ENCODE results near the gene CELA2A.
"Not testable (repeated sequence)": the region's sequence is repeated elsewhere in the genome, so short reads cannot be mapped to it uniquely, and the experiment has no call there.

CELA2A gene

DNA sequence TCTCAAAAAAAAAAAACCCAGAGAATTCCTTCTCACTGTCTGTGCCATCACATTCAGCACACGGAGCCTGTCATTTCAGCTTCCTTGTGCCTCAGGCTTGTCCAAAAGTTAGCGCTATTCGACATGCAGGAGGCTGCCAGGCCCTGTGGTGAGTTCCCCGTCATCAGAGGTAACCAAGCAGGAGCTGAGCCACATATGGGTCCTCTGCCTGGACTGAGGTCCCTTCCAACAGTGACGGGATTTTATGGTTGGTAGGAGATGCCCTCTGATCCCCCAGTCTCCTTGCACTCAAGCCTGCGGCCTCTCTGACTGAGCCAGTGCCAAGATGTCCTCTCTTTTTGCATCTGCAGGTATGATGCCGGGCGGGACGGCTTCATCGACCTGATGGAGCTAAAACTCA, 31.0 kb upstream of the CELA2A start:
- DNase-seq (ENCODE audit: low read depth): no peak

DNA sequence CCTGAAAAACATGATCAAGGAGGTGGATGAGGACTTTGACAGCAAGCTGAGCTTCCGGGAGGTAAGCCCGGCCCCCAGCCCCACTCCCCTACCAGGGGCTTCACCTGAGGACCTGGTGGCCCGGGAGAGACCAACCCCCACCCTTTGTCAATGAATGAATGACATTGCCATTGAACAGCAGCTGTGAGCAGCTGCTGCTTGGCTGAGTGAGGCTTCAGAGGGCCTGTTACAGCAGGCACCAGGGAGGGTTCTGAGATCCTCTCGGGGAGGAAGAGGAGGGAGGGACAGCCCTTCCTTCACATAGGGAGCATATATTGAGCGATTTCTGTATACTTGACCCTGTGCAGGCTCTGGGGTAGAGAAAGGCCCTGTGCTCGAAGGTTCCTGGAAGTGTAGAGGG, 30.6 kb upstream of the CELA2A start:
- no peak for DNase-seq (ENCODE audit: low read depth)

DNA sequence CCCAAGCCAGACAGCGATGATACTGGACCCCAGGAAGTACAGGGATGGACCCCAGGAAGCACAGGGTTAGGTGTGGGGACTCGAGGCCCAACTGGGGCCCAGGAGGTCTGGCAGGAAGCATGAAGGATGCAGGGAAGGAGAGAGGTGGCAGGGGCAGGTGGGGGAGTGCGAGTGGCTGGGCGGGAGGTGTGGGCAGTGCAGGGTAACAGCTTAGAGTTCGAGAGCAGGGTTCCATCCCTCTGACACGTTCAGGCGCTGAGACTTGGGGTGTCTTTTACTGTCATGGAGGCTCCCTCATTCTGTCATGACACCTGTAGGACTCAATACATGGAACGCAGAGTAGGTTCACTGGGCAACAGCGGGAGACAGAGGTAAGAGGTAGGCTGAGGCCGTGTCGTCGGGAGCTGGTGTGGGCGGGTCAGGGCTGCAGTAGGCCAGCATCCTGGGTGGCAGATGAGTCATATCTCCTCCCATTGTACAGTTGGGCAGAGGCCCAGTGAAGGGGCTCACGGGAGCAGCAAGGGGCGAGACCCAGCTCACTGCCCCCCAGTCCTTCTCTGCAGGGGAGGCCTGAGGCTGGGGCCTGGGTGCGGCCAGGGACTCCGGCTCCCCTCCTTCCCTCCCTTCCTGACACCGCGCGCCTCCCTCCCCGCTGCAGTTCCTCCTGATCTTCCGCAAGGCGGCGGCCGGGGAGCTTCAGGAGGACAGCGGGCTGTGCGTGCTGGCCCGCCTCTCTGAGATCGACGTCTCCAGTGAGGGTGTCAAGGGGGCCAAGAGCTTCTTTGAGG, 29.8 kb upstream of the CELA2A start:
- no peak for DNase-seq (ENCODE audit: low read depth)

DNA sequence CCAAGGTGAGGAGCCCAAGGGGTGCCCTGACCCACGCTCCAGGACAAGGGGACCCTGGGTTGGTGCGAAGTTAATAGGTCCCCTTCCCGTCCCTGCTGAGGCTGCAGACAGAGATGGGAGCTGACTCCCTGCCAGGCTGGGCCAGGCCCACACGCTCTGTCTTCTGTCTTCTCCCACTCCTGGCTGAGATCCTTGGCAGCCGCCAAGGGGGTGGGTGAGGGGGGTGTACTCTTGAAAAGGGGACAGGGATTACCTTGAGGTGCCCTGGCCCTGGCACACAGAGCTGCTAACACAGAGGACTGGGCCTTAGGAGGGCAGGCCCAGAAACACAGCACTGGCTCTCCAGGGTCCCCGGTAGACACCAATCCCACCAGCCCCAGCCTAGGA, 29.3 kb upstream of the CELA2A start:
- DNase-seq (ENCODE audit: low read depth): no peak

DNA sequence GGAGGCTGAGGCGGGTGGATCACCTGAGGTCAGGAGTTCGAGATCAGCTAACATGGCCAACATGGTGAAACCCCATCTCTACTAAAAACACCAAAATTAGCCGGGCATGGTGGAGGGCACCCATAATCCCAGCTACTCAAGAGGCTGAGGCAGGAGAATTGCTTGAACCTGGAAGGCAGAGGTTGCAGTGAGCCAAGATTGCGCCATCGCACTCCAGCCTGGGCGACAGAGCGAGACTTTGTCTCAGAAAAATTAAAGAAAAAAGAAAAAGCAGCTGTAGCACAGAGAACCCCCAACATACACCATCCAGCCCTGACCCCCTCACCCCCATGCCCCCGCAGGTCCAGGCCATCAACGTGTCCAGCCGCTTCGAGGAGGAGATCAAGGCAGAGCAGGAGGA, 28.3 kb upstream of the CELA2A start:
- not testable (repeated sequence) for DNase-seq (ENCODE audit: low read depth)

DNA sequence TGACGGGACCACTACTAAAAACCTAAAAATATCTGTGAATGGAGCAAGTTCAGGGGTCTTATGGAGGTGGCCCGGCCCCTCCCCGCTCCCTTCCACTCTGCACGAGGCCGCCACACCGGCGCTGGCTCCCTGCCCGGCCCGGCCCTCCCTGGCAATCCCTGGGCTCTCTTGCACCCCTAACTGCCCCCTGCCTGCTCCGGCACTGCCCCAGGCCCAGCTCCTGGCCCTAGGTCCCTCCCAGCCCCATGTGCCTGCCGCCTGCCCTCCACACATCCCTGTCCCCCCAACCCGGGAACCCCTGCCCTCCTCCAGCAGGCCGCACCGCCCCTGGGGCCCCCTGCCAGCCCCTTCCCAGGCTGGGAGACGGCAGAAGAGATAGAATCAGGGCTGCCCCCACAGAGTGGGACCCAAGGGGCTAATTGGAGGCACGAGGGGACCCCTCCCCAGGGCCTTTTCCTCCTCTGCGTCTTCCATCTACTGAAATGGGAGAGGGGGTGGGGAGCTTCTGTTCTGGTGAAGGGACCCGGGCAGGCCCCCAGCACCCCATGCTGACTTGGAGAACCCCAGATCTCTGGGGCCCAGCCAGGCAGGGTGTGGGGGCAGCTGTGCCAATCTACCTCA, 27.6 kb upstream of the CELA2A start:
- DNase-seq (ENCODE audit: low read depth): no peak

DNA sequence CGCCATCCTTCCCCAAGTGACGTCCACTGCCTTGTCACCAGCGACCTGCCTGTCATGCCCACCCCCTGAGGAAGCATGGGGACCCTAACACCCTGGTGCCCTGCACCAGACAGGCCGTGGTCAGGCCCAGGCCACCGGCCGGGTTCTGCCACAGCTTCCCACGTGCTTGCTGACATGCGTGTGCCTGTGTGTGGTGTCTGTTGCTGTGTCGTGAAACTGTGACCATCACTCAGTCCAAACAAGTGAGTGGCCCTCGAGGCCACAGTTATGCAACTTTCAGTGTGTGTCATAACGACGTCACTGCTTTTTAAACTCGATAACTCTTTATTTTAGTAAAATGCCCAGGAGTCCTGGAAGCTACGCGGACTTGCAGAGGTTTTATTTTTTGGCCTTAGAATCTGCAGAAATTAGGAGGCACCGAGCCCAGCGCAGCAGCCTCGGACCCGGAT, 26.8 kb upstream of the CELA2A start:
- DNase-seq (ENCODE audit: low read depth): no peak

DNA sequence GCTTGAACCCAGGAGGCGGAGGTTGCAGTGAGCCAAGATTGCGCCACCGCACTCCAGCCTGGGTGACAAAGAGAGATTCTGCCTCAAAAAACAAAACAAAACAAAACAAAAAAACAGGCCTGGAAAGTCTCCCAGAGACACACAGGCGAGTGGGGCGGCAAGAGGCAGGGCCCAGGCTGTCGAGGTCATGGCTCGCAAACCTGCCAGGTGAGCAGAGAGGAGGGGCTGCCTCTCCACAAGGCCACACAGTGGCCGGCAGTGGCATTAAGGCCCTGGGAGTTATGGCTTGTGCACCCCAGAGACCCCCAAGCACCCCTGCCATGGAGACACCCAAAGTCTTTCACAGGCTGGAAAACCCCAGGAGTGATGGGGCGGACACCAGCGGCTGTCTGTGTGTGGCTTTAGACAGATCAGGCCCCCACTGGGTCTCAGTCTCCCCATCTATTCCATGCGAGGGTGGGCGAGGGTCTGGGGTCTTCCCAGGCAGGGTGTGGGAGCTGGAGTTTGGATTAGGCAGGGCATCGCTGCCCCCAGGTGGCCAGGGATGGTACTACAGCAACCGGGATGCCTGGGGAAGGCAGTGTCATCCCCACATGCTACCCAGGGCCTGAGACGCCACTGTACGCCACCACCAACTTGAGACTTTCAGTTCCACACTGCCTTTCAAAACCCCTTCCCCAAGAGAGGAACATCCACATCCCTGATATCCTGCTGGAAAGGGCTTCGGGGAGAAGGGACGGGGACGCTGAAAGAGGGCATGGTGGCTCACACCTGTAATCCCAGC, 25.6 kb upstream of the CELA2A start:
- DNase-seq (ENCODE audit: low read depth): no peak

DNA sequence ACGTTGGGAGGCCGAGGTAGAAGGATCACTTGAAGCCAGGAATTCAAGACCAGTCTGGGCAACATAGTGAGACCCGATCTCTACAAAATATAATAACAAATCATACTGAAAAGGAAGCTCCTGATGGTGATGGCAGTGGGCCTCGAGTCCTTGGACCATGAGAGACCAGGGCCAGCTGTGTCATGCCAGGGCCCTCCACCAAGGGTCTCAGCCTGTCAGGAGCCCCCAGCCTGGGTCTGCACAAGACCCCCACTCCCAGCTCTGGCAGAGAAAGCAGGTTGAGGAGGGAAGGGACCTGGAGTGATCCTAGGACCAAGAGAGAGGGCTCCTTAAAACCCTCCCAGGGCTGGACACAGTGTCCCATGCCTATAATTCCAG, 25.0 kb upstream of the CELA2A start:
- DNase-seq (ENCODE audit: low read depth): no peak

DNA sequence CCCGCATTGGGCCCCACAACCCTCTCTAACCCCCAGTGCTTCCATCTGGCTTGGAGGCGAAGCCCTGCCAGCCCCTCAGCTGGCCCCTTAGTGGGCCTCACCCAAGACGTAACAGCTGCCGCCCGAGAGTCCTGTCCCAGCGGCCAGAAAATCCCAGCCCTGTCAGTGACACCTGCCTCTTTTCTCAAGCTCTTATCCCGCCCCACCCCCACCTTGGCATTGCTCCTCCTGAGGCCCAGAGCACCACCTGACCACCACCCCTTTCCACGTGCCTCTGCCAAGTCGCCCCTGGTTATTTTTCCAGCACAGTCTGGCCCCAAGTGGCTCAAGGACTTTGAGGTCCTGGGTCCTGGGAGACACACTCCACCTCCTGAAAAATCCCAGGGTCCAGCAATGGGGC, 24.2 kb upstream of the CELA2A start:
- DNase-seq (ENCODE audit: low read depth): no peak

DNA sequence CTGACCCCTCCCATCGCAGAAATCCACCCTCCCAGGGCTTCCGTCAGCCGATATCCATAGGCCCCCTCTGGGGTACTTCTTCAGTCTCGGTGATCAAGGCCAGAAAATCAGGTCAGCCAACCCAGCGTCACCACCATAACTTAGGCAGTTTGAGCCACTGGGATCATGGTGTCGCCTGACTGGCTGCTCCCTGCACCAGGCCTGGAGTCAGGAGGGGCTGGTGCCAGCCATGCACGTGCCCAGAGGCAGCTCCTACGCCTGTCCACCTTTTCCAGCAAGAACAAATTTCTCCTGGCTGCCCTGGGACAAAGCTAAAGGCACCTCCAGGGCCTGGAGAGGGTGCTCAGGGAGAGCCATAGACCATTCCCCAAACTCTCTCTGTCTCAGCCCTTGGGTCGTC, 23.1 kb upstream of the CELA2A start:
- no peak for DNase-seq (ENCODE audit: low read depth)

DNA sequence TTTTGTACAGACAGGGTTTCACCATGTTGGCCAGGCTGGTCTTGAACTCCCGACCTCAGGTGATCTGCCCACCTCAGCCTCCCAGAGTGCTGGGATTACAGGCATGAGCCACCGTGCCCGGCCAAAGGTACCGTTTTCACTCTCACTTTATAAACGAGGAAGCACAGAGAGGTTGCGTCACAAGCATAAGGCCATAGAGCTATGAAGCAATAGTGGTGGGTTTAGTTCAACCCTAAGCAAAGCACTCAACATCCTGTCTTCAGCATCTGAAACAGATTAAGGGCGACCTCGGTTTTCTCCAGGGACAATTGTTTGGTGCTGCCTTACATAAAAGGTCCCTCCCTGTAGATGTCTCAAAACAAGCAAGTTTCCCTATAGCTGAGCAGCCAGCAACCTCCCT, 21.8 kb upstream of the CELA2A start:
- not testable (repeated sequence) for DNase-seq (ENCODE audit: low read depth)

DNA sequence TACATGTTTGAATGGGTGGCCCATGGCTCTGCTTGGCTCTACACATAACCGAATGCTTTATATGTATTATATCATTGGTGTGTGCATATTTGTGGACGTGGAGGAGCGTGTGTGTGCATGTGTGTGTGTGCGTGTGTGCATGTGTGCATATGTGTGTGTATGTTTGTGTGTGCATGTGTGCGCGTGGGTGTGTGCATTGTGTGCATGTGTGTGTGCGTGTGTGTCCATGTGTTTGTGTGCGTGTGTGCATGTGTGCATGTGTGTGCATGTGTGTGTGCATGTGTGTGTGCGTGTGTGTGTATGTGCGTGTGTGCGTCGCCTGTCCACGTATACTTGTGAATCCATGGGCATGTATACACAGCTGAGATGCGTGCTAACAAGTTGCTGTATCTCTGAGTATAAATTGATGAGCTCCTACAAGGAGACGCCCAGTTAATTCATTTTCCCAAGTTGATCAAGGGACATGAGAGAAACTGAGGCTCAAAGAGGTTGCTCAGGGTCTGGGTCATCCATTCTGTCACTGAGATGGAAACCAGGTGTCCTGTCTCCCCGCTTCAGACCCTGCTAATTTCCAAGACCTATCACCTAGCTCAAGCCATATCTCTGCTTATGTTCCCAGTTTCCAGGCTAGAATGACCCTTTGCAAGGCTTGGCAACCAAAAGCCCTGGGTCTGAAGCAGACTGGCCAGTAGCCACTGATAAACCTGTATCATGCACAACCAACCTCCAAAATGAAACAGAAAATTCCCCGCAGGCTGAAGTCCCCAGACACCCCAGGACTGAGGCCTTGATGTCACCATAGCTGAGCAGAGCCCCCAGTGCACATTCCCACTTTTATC, 21.1 kb upstream of the CELA2A start:
- no peak for DNase-seq (ENCODE audit: low read depth)

DNA sequence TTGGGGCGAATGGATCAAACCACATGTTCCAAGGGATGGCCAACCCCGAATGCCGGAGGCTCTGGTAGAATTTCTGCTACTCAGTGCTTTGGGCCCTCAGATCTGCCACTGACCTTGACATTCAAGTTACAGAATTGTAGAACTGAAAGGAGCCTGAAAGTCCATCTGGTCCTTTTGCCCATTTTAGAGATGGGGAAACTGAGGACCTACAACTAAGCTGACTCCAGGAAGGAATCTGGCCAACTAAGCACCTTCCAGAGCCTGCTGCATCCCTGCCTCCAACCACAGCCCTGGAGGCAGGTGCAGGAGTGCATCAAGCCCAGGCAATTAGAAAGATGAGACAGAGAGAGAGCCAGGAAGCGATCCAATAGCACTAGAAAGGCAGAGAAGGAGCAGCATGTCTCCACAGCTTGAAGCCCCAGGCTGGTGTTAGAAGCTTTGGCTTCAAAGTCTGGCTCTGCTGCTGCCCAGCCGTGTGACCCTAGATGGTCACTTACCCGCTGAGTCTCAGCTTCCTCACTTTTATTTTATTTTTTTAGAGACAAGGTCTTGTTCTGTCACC, 19.6 kb upstream of the CELA2A start:
- no peak for DNase-seq (ENCODE audit: low read depth)

DNA sequence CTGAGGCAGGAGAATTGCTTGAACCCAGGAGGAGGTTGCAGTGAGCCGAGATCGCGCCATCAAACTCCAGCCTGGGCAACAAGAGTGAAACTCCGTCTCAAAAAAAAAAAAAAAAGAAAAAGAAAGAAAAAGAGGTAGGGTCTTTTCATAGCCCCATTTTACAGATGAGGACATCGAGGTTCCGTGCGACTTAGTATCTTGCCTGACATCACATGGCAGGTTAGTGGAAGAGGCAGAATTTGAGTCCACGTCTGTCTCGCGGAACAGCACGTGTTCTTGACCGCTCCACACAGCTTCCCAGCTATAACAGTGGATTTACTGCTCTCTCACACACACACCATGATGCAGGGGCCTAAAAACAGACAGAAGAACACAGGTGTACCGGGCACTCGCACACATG, 17.2 kb upstream of the CELA2A start:
- DNase-seq (ENCODE audit: low read depth): no peak

DNA sequence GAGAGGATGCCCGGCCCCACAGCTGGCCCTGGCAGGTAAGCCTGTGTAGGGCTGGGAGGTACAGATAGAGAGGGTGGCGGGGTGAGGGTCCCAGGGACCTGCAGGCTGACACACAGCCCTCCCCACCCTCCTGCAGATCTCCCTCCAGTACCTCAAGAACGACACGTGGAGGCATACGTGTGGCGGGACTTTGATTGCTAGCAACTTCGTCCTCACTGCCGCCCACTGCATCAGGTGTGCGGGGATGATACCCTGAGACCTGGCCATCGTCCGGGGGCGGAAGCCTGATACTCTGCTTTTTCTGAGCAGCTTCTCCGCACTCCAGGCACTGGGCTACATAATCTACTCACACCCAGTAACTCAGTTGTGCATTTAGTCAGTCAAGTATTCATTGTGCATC, 16.2 kb upstream of the CELA2A start:
- DNase-seq (ENCODE audit: low read depth): no peak

DNA sequence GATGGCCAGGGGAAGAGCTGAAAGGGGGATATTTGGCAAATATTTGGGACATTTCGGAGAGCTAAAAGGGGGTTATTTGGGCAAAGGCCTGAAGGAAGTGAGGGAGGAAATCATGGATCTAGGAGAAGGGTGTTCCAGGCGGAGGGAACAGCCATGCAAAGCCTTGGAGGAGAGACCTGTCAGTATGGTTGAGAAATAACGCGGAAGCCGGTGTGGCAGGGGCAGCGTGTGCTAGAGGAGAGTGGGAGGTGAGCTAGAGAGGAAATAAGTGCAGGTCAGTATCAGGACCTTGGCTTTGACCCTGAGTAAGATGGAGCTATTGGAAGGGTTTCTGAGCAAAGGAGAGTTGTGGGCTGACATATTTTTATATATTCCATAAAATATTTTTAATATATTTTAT, 15.3 kb upstream of the CELA2A start:
- no peak for DNase-seq (ENCODE audit: low read depth)

DNA sequence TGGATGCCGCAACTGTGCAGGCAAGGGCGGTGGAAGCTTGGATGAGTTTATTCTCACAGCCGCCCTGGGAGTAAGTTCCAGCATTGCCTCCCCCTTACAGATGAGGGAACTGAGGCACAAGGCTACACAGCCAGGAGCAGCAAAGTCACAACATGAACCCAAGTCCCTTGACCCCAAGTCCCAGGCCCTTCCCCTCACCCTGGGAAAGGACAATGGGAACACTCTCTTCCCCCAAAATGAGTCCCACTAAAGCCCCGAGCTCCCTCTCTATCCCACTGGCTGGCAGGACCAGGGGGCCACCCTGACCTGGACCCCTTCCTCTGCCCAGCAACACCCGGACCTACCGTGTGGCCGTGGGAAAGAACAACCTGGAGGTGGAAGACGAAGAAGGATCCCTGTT, 14.4 kb upstream of the CELA2A start:
- DNase-seq (ENCODE audit: low read depth): no peak

DNA sequence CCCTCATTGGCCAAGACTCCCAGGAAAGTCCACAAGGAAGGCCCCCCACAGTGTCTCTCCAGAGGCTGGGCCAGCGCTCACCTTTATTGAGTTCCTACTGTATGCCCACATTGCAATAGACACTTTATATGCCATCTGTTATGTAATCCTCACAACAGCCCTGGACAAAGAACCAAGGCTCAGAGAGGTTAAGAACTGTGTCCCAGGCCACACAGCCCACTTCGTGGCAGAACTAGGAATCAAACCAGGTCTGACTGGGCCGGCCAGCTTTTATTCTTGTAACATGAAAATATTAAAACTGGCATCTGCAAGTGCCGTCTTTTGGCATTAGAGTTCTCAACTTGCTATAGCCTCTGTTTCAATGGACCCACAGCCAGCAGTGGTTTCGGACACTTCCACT, 13.8 kb upstream of the CELA2A start:
- no peak for DNase-seq (ENCODE audit: low read depth)

DNA sequence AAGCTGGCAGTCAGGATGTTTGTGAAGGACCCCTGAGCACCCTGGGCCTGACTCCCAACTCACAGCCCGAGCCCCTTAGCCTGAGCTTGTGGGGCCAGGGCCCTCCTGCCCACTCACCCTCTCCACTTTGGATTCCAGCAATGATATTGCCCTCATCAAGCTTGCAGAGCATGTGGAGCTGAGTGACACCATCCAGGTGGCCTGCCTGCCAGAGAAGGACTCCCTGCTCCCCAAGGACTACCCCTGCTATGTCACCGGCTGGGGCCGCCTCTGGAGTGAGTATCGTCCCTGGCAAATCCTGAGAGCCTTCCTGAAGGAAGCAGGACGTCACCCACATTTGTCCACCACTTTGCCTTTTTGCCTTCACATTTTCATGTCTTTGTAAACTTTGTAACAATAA, 13.3 kb upstream of the CELA2A start:
- no peak for DNase-seq (ENCODE audit: low read depth)

DNA sequence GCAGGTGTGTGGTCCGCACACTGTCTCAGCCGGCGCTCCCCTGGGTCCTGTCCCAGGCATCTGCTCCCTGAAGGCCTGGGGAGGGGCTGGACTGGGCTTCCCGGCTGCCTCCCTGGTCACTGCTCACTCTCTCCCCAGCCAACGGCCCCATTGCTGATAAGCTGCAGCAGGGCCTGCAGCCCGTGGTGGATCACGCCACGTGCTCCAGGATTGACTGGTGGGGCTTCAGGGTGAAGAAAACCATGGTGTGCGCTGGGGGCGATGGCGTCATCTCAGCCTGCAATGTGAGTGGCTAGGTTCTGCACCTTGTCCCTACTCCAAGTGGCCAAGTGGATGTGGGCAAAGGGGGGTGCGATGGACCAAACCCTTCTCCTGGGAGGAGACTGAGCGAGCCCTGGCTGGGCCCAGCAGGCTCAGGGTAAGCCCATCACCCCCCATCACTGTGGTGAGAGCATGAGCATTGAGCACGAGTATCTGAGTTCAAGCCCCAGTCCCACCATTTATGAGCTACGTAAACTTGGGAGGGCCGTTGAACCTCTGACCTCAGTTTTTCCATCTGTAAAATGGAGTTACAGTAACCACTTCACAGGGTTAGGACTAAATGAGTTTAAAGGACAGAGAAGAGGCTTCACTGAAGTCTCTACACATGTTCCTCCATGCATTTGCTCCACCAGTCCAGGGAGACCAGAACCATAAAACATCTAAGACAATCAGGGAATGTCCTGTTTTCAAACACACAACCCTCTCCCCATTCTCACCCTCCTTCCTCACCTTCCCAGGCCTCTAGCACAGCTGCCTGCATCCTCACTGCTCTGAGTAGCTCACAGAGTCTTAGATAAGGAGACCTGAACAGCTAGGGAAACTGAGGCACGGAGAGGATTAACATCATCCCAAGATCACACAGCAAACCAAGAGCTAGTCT, 11.8 kb upstream of the CELA2A start:
- no peak for DNase-seq (ENCODE audit: low read depth)
